NCI-H748 (cell line): ENCODE results near the gene LIX1.
"Not testable (repeated sequence)": the region's sequence is repeated elsewhere in the genome, so short reads cannot be mapped to it uniquely, and the experiment has no call there.

Source experiments
- DNase-seq: peaks from one replicate; lab custom pipeline; 2025; ENCODE audit not compliant: unreplicated experiment; lab: John Stamatoyannopoulos, UW

LIX1 gene

GRCh38 chr5:97141539-97141938, 872 bp downstream of the LIX1 start:
- DNase-seq = no peak

DNA sequence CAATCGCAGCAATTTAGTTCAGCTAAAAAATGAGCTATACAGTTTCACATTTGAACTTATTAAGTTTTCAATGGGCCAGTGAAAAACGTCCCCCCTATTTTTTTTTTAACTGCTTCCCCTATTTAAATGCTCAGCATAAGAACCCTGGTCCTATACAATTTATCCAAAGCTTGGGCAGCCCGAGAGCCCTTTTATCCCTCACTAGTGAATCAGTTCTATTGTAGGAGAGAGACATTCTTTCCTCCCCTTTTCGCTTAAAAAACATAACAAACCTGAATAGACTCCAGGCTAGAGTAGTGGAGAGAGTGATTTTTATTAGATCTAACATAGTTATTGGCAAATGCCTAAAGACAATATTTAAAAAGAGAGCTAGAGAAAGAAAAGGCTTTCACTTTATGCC, 1.4 kb downstream of the LIX1 start:
- DNase-seq = no peak

DNA sequence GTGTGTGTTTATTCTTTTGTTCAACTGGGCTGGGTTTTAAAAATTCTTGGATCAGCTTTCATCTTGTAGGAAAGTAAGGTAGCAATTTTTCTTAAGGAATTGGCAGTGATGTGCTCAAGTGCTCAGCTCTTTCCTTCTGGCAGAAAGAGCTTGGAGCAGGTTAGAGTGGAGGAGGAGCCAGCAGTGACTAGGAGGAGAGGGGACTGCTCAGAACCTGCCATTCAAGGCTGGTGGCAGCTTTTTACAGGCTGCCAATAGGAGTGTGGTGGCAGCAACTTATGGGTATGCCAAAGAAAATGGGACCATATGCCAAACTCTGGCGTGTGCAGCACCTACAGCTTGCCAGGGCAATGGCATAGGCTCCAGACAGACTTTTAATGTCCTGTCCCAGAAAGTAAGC, 2.2 kb downstream of the LIX1 start:
- DNase-seq = not testable (repeated sequence)

GRCh38 chr5:97136475-97136874, 5.9 kb downstream of the LIX1 start:
- no peak for DNase-seq

GRCh38 chr5:97135868-97136267, 6.5 kb downstream of the LIX1 start:
- DNase-seq = no peak

- no peak for DNase-seq
These were observed 7.8 kb downstream of the LIX1 start for GRCh38 chr5:97134634-97135033.

GRCh38 chr5:97133101-97133500, 9.3 kb downstream of the LIX1 start:
- DNase-seq = no peak

GRCh38 chr5:97131921-97132320, 10.5 kb downstream of the LIX1 start:
- no peak for DNase-seq

DNA sequence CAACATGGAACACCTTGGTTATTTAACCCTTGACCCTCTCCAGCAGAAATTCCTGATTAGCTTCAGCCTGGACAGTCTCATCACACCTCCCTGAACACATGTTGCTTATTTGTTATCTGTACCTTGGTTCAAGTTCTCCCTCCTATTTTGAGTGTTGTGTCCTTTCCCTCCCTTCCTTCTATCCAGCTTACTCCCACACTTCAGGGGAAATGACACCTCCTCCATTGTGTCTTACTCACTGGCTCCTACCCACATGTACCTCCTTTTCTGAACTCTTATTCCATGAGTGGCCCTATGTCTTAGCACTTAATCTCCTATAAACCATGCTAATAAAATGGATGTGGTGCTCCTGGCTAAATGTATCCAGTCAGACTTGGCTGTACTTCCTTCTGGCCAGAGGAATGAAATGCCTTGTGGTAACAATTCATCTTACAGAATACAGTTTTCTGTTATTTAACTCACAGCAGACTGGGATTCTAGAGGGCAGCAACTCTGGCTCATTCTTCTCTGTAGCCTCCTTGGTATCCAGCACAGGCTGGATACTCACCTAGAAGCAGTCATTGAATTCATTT, 11.2 kb downstream of the LIX1 start:
- DNase-seq = no peak

DNA sequence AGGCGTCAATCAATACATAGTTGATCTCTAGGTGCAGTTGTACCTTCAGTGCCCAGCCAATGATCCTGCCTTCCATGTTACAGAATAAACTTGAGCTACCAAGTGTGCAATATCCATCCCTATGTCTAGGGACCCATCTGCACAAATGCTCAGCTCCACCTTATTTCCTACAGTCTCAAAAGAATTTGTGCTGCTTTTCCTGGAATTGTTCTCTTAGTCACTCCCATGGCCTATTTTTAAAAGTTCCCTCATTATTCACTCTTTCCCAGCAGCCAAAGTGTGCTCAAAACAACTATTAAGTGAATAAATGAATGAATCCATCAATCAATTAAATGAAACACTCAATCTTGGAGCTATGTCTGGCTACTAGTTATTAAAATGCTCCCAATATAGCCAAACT, 14.7 kb downstream of the LIX1 start:
- no peak for DNase-seq

- no peak for DNase-seq
These were observed 17.2 kb downstream of the LIX1 start for GRCh38 chr5:97125125-97125683.

- no peak for DNase-seq
These were observed 18.1 kb downstream of the LIX1 start for GRCh38 chr5:97124335-97124734.

GRCh38 chr5:97121848-97122247, 20.6 kb downstream of the LIX1 start:
- DNase-seq = no peak

DNA sequence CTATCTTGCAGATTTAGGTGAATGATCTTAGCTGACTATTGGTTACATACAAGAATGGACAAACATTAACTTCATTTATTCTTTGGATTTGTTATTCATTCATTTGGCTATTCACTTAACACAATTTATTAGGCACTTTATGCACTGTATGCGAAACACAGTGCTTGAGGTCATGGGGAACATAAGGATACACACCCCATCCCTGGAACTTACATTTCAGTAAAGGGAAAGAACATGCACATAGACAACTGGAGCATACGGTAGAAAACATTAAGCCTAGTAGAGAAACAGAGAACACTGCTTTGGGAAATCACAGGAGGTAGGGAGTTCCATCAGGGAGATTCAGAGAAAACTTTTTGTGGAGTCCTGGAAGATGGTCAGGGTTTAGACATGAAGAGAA, 22.2 kb downstream of the LIX1 start:
- no peak for DNase-seq

DNA sequence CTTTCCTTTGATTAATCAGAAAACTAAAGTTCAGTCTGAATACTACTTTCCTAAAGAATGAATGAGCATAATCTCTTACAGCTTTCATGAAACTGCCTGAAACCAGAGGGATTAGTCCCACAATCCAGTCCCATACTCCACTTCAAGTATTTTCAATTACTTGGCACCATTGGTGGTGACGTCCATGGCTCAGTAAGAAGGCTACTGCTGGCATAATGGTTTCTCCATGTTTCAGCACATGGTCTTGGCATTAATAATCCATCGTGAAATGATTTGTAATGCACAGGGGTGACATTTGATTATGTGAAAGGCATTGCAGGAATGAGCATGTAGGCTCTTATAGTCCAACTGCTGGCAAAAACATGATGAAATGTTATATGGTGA, 23.4 kb downstream of the LIX1 start:
- DNase-seq = no peak

- DNase-seq = no peak
These were observed 24.0 kb downstream of the LIX1 start for GRCh38 chr5:97118261-97119006.

DNA sequence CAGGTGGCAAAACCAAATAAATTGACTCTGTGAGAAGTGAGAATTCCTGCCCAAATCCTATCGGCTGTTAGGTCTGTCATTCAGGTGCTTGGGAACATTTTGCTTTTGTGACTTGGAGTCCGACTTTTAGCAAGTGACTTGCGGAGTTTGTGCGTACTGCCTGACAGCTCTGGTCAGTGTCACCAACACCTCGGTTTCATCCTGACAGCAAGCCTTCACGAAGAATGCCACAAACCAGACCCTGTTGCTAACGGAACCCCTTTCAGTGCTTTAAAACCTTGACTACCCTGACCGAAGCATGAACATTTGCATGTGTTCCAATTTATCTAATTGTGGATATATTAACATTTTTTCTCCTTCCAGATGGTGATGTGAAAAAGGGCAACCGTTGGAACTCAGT, 26.5 kb downstream of the LIX1 start:
- DNase-seq = no peak

- no peak for DNase-seq
These were observed 30.2 kb downstream of the LIX1 start for GRCh38 chr5:97112230-97112629.

DNA sequence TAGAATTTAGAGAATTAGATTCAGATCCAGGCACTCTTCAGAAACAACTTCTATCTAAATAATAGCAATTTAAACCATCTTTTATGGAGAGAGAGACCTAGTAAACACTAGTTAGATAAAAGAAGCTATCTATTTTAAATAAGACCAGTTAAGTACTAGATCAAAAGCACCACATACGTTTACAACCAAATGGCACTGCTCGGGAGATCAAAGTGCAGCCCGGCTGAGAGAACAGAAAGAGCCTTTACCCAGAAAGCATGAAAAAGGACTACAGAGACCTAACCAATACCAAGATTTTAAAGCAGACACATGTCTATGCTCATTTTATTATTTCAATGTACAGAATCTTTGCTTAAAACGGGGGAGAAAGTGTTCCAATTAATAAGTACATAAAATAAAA, 30.8 kb downstream of the LIX1 start:
- no peak for DNase-seq

GRCh38 chr5:97111004-97111403, 31.4 kb downstream of the LIX1 start:
- no peak for DNase-seq

DNA sequence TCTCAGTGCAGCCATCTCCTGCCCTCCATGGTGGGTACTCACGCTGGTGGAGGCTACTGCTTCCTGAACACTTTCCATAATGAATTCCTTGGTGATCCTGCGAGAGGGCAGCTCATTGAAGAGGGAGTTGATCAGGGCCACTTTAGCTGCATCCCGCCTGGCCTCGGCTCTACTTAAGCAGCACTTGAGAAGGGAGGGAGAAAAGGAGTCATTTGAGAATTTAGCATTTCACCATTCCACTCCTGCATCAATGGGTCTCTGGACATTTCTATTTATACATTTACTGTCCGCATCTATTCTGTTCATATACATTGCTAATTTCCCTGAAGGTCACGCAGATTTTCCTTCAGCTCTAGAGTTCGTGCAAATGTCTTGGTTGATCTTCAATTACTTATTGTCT, 35.1 kb downstream of the LIX1 start:
- DNase-seq = no peak

- no peak for DNase-seq
These were observed 36.2 kb downstream of the LIX1 start for GRCh38 chr5:97106216-97106581.
